GM12878 (cell line): ENCODE data around the gene WDR93.

ENCODE experiments used
- EED ChIP-seq: sonication (generic); IDR thresholded peaks from 2 replicates; pipeline ENCODE4 v1.6.1; 2016; ENCODE audit warnings: antibody characterized with exemption, low read depth
- EZH2 ChIP-seq: IDR thresholded peaks from 2 replicates; pipeline ENCODE4 v1.6.1; 2012; ENCODE audit warnings: low read depth, mild to moderate bottlenecking, control low read depth, inconsistent platforms, low read length, borderline replicate concordance; ENCODE audit not compliant: control insufficient read depth
- FOXM1 ChIP-seq: IDR thresholded peaks from 2 replicates; pipeline ENCODE4 v1.6.1; 2012; ENCODE audit warnings: low read depth, mild to moderate bottlenecking, inconsistent platforms, low read length, moderate library complexity
- JUND ChIP-seq: IDR thresholded peaks from 2 replicates; pipeline ENCODE4 v1.6.1; 2012; ENCODE audit warnings: low read depth, mild to moderate bottlenecking, low read length, improper control_type of control experiment, moderate library complexity
- MEF2A ChIP-seq: IDR thresholded peaks from 2 replicates; pipeline ENCODE4 v1.6.1; 2011; ENCODE audit warnings: low read depth, mild to moderate bottlenecking, low read length, moderate library complexity; ENCODE audit not compliant: insufficient read depth
- TBL1XR1 ChIP-seq: IDR thresholded peaks from 2 replicates; pipeline ENCODE4 v1.6.1; 2012; ENCODE audit warnings: low read depth, low read length, improper control_type of control experiment
- TCF7 ChIP-seq: IDR thresholded peaks from 2 replicates; pipeline ENCODE4 v1.6.1; 2014; ENCODE audit warnings: antibody characterized with exemption, borderline replicate concordance
- ZNF217 ChIP-seq: fragments of 450-650 bp; IDR thresholded peaks from 2 replicates; pipeline ENCODE4 v1.6.1; 2017; ENCODE audit warnings: antibody characterized with exemption, mild to moderate bottlenecking
- TF ChIP-seq, protein P1 (sequence below), 3 experiments: IDR thresholded peaks in 2 of 3; conservative IDR thresholded peaks in 1 of 3; 2 replicates each; pipeline ENCODE4 v1.5.1; 2011; ENCODE audit warnings: low read depth in 3 of 3, low read length in 3 of 3, mild to moderate bottlenecking in 3 of 3, control low read depth in 2 of 3, moderate library complexity in 2 of 3, inconsistent platforms in 1 of 3, mixed read lengths in 1 of 3; ENCODE audit not compliant: control insufficient read depth in 2 of 3, insufficient read depth in 1 of 3; ENCODE audit errors: extremely low read depth in 1 of 3

DNA sequence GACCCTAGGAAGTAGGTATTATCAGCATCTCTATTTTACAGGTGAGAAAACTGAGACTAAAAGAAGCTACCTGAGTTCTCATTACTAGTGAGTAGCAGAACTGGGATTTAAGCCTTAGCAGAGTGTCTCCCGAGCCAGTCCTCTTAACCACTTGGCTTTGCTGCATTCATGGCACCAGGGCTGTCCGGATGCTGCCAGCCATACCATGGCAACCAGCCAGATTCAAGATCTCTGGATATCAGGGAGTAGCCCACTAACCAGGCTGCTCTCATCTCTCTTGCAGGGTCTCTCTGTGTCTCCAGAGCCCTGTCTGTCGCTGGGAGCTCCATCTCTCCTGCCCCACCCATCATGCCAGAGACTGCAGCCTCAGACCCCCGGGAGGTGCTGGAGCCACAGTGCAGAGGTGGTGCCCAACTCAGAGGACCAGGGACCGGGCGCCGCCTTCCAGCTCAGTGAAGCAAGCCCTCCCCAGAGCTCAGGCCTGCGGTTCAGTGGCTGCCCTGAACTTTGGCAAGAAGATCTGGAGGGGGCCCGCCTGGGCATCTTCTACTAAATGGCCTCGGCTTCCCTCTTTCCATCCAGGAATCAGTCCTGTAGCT, 87.3 kb downstream of the WDR93 start:
- TF ChIP-seq EZH2 (no peak), MEF2A (no peak), JUND (no peak), TBL1XR1 (no peak), FOXM1 (no peak), TCF7 (no peak), ZNF217 (no peak), EED (no peak)
- TF ChIP-seq, protein P1, sequence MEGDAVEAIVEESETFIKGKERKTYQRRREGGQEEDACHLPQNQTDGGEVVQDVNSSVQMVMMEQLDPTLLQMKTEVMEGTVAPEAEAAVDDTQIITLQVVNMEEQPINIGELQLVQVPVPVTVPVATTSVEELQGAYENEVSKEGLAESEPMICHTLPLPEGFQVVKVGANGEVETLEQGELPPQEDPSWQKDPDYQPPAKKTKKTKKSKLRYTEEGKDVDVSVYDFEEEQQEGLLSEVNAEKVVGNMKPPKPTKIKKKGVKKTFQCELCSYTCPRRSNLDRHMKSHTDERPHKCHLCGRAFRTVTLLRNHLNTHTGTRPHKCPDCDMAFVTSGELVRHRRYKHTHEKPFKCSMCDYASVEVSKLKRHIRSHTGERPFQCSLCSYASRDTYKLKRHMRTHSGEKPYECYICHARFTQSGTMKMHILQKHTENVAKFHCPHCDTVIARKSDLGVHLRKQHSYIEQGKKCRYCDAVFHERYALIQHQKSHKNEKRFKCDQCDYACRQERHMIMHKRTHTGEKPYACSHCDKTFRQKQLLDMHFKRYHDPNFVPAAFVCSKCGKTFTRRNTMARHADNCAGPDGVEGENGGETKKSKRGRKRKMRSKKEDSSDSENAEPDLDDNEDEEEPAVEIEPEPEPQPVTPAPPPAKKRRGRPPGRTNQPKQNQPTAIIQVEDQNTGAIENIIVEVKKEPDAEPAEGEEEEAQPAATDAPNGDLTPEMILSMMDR (IDR thresholded peaks at IDR 0.05 in 2 of 3, conservative IDR thresholded peaks at IDR 0.05 in 1 of 3; ENCODE audit: control insufficient read depth in 2 of 3, extremely low read depth in 1 of 3, insufficient read depth in 1 of 3, low read depth in 3 of 3, low read length in 3 of 3) = no peak
